ENCODE measurements around the gene PGA5.

DNA sequence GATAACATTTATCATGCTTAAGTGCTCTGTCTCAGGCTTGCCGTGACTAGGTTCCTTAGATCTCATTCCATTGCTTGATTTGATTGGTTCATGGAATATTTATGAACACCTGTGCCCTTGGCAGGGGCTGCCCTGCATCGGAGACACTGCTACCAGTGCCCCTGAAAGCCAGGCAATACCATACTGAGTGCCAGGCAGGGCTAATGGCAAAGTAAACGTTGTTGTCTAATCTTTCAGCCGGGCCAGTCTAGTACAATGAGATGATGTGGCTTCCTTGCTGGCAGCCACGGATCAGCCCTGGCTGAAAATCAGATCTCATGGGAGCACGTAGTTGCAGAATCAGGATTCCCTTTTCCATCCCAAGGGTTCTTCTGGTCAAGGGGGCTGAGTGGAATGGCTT, 42.6 kb upstream of the PGA5 start:
- TF ChIP-seq POLR2A (IDR thresholded peaks at IDR 0.05), result no peak
- TF ChIP-seq, protein P1, sequence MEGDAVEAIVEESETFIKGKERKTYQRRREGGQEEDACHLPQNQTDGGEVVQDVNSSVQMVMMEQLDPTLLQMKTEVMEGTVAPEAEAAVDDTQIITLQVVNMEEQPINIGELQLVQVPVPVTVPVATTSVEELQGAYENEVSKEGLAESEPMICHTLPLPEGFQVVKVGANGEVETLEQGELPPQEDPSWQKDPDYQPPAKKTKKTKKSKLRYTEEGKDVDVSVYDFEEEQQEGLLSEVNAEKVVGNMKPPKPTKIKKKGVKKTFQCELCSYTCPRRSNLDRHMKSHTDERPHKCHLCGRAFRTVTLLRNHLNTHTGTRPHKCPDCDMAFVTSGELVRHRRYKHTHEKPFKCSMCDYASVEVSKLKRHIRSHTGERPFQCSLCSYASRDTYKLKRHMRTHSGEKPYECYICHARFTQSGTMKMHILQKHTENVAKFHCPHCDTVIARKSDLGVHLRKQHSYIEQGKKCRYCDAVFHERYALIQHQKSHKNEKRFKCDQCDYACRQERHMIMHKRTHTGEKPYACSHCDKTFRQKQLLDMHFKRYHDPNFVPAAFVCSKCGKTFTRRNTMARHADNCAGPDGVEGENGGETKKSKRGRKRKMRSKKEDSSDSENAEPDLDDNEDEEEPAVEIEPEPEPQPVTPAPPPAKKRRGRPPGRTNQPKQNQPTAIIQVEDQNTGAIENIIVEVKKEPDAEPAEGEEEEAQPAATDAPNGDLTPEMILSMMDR (IDR thresholded peaks at IDR 0.05), result no peak

Measured in ovary (tissue), 3 donors.